Measurements from ENCODE around the gene PERCC1.
"Not testable (repeated sequence)": the region's sequence is repeated elsewhere in the genome, so short reads cannot be mapped to it uniquely, and the experiment has no call there.

Gene PERCC1

GRCh38 chr16:1464196-1464893 is 33.5 kb downstream of the PERCC1 start:
- ChIA-PET POLR2A (no interaction called here), CTCF (no interaction called here)
- no peak for TF ChIP-seq CTCF (IDR thresholded peaks at IDR 0.05; ENCODE audit: control extremely low read depth, extremely low read depth, low read depth, missing control alignments)
- DNase-seq (ENCODE audit: extremely low spot score) = no peak

GRCh38 chr16:1464894-1465566 is 34.2 kb downstream of the PERCC1 start:
- DNase-seq (ENCODE audit: extremely low spot score) = no peak
- ChIA-PET CTCF (no interaction called here), POLR2A (no interaction called here)
- no peak for TF ChIP-seq CTCF (IDR thresholded peaks at IDR 0.05; ENCODE audit: control extremely low read depth, extremely low read depth, low read depth, missing control alignments)

- CTCF ChIA-PET = no interaction called here
- POLR2A ChIA-PET = no interaction called here
- no peak for DNase-seq (ENCODE audit: extremely low spot score)
These were observed 34.7 kb downstream of the PERCC1 start for GRCh38 chr16:1465567-1465915.

GRCh38 chr16:1466054-1466453 is 35.2 kb downstream of the PERCC1 start:
- no peak for DNase-seq (ENCODE audit: extremely low spot score)
- ChIA-PET CTCF (no interaction called here), POLR2A (no interaction called here)
- TF ChIP-seq CTCF (IDR thresholded peaks at IDR 0.05; ENCODE audit: control extremely low read depth, extremely low read depth, low read depth, missing control alignments) = no peak

More at GRCh38 chr16:1465567-1465915, 34.7 kb downstream of the PERCC1 start:
- TF ChIP-seq CTCF (IDR thresholded peaks at IDR 0.05; ENCODE audit: control extremely low read depth, extremely low read depth, low read depth, missing control alignments) = no peak

- ChIA-PET POLR2A (no interaction called here), CTCF (no interaction called here)
- TF ChIP-seq CTCF (IDR thresholded peaks at IDR 0.05; ENCODE audit: control extremely low read depth, extremely low read depth, low read depth, missing control alignments) = no peak
- DNase-seq (ENCODE audit: extremely low spot score) = no peak
These were observed 36.2 kb downstream of the PERCC1 start for GRCh38 chr16:1466968-1467521.

GRCh38 chr16:1468426-1468810 is 37.5 kb downstream of the PERCC1 start:
- POLR2A ChIA-PET = no interaction called here
- CTCF ChIA-PET = no interaction called here
- DNase-seq (ENCODE audit: extremely low spot score) = no peak
- no peak for TF ChIP-seq CTCF (IDR thresholded peaks at IDR 0.05; ENCODE audit: control extremely low read depth, extremely low read depth, low read depth, missing control alignments)

- CTCF ChIA-PET; DNase-seq (ENCODE audit: extremely low spot score); POLR2A ChIA-PET: not testable (repeated sequence)
These were observed 38.3 kb downstream of the PERCC1 start for GRCh38 chr16:1469141-1469540.

Measured in GM10248 (cell line).